H1 (cell line): ENCODE measurements around the gene OR51S1. TPM values are rescaled to one million over a fixed set of nuclear protein-coding genes. Genes with fewer than 3 reads are reported as not detected.

Experiments
- CTCF ChIA-PET: fragments of 300-600 bp; sonication (Branson Sonifier 250); formaldehyde crosslinking; loops from one replicate; lab custom pipeline; 2021; ENCODE audit not compliant: partially characterized antibody; lab: Charles Lee
- POLR2A ChIA-PET: fragments of 300-600 bp; sonication (Branson Sonifier 250); formaldehyde crosslinking; loops from one replicate; lab custom pipeline; 2021; ENCODE audit warnings: inconsistent platforms; ENCODE audit not compliant: partially characterized antibody; lab: Charles Lee
- DNase-seq, 2 experiments: peaks; one replicate each; pipeline versions ENCODE4 v3.0.0 to v3.0.0-alpha.2; 2010 to 2022; ENCODE audit warnings: low spot score in 2 of 2, low read depth in 1 of 2, mixed read lengths in 1 of 2
- FAIRE-seq: peaks from 2 replicates; lab custom pipeline; 2011; peaks lifted over from hg19 to GRCh38; lab: Jason Lieb, UNC
- H2AFZ ChIP-seq: 2 replicates; pipeline ENCODE4 v1.8.1; 2012; ENCODE audit warnings: low read length, inconsistent platforms
- H2AK5ac ChIP-seq: 2 replicates; pipeline ENCODE4 v1.6.1; 2013; ENCODE audit warnings: low read depth, low read length
- H2BK120ac ChIP-seq: replicated peaks from 2 replicates; pipeline ENCODE3; 2013; ENCODE audit warnings: low read depth, low read length, inconsistent platforms
- H2BK12ac ChIP-seq: 2 replicates; pipeline ENCODE4 v1.6.1; 2013; ENCODE audit warnings: low read depth, low read length
- H2BK15ac ChIP-seq: 2 replicates; pipeline ENCODE4 v1.6.1; 2013; ENCODE audit warnings: low read length
- H2BK20ac ChIP-seq: 2 replicates; pipeline ENCODE4 v1.6.1; 2013; ENCODE audit warnings: low read length
- H2BK5ac ChIP-seq: 2 replicates; pipeline ENCODE4 v1.6.1; 2013; ENCODE audit warnings: low read depth, low read length
- H3K14ac ChIP-seq: 2 replicates; pipeline ENCODE4 v1.6.1; 2013; ENCODE audit warnings: inconsistent platforms; ENCODE audit not compliant: insufficient read length
- H3K18ac ChIP-seq: 2 replicates; pipeline ENCODE4 v1.6.1; 2013; ENCODE audit warnings: low read length; ENCODE audit errors: extremely low read depth
- H3K23ac ChIP-seq: 2 replicates; pipeline ENCODE4 v1.6.1; 2013; ENCODE audit warnings: inconsistent platforms; ENCODE audit not compliant: insufficient read length
- H3K23me2 ChIP-seq: 2 replicates; pipeline ENCODE4 v1.6.1; 2013; ENCODE audit warnings: low read depth, low read length
- H3K27ac ChIP-seq: 2 replicates; pipeline ENCODE4 v1.6.1; 2011; ENCODE audit warnings: low read depth, low read length, inconsistent platforms
- H3K27me3 ChIP-seq, 4 experiments: replicated peaks in 1 of 4; 1 replicate in 1 of 4; 2 replicates in 3 of 4; pipeline versions ENCODE4 v1.6.1 to v1.8.1; 2011 to 2013; ENCODE audit warnings: low read length in 3 of 4, mild to moderate bottlenecking in 3 of 4, inconsistent platforms in 2 of 4, mixed read lengths in 2 of 4, moderate library complexity in 1 of 4; ENCODE audit not compliant: control insufficient read depth in 3 of 4, insufficient read depth in 3 of 4; ENCODE audit errors: extremely low read depth in 1 of 4
- H3K36me3 ChIP-seq, 4 experiments: 2 replicates each; pipeline versions ENCODE4 v1.6.1 to v1.8.1; 2011 to 2013; ENCODE audit warnings: mild to moderate bottlenecking in 4 of 4, low read length in 3 of 4, moderate library complexity in 2 of 4, control low read depth in 1 of 4, inconsistent platforms in 1 of 4; ENCODE audit not compliant: insufficient read depth in 4 of 4, control insufficient read depth in 2 of 4
- H3K4ac ChIP-seq: replicated peaks from 2 replicates; pipeline ENCODE3; 2013; ENCODE audit warnings: low read length, low read depth, mixed read lengths, inconsistent platforms; ENCODE audit not compliant: insufficient read length
- H3K4me1 ChIP-seq, 4 experiments: replicated peaks in 1 of 4; 1 replicate in 1 of 4; 2 replicates in 3 of 4; pipeline versions ENCODE4 v1.6.1 to v1.8.1; 2011 to 2013; ENCODE audit warnings: low read length in 3 of 4, inconsistent platforms in 2 of 4, mixed read lengths in 1 of 4; ENCODE audit not compliant: insufficient read depth in 4 of 4, control insufficient read depth in 3 of 4
- H3K4me2 ChIP-seq, 2 experiments: 2 replicates each; pipeline versions ENCODE4 v1.6.1 to v1.8.1; 2011 to 2013; ENCODE audit warnings: low read depth in 2 of 2, low read length in 2 of 2, control low read depth in 1 of 2, inconsistent platforms in 1 of 2, mild to moderate bottlenecking in 1 of 2; ENCODE audit not compliant: insufficient read depth in 1 of 2
- H3K4me3 ChIP-seq, 4 experiments: fragments of 200-600, 300-600 bp in 1 of 4; sonication (generic), shearing (Covaris generic), sonication (Bioruptor Twin) in 1 of 4; 2 replicates each; pipeline versions ENCODE4 v1.5.1 to v1.8.1; 2011 to 2016; ENCODE audit warnings: low read length in 4 of 4, low read depth in 3 of 4, control low read depth in 2 of 4, inconsistent platforms in 2 of 4, mild to moderate bottlenecking in 2 of 4, mixed read lengths in 1 of 4, moderate library complexity in 1 of 4; ENCODE audit not compliant: insufficient read depth in 2 of 4; ENCODE audit errors: extremely low read depth in 1 of 4
- H3K56ac ChIP-seq: replicated peaks from 2 replicates; pipeline ENCODE3; 2013; ENCODE audit warnings: low read depth, mild to moderate bottlenecking, mixed read lengths, low read length, inconsistent platforms; ENCODE audit not compliant: insufficient read length
- H3K79me1 ChIP-seq: 2 replicates; pipeline ENCODE4 v1.6.1; 2013; ENCODE audit warnings: low read depth, low read length, control low read depth
- H3K79me2 ChIP-seq, 2 experiments: 2 replicates each; pipeline versions ENCODE4 v1.6.1 to v1.8.1; 2012 to 2013; ENCODE audit warnings: low read length in 2 of 2, mild to moderate bottlenecking in 2 of 2, inconsistent platforms in 1 of 2; ENCODE audit not compliant: insufficient read depth in 2 of 2, control insufficient read depth in 1 of 2
- H3K9ac ChIP-seq, 4 experiments: replicated peaks in 1 of 4; 1 replicate in 1 of 4; 2 replicates in 3 of 4; pipeline versions ENCODE4 v1.6.1 to v1.8.1; 2011 to 2013; ENCODE audit warnings: low read depth in 3 of 4, low read length in 3 of 4, control low read depth in 2 of 4, mild to moderate bottlenecking in 2 of 4, moderate library complexity in 2 of 4, inconsistent platforms in 1 of 4; ENCODE audit errors: extremely low read depth in 1 of 4
- H3K9me3 ChIP-seq, 2 experiments: 2 replicates each; pipeline versions ENCODE4 v1.6.1 to v1.8.1; 2012 to 2013; ENCODE audit warnings: mild to moderate bottlenecking in 2 of 2, moderate library complexity in 2 of 2, control low read depth in 1 of 2, inconsistent platforms in 1 of 2, low read depth in 1 of 2, low read length in 1 of 2, mixed read lengths in 1 of 2; ENCODE audit not compliant: insufficient read depth in 2 of 2
- H4K20me1 ChIP-seq, 2 experiments: replicated peaks in 1 of 2; 2 replicates each; pipeline versions ENCODE3 to v1.8.1; 2011 to 2013; ENCODE audit warnings: inconsistent platforms in 2 of 2, low read length in 2 of 2, mild to moderate bottlenecking in 1 of 2; ENCODE audit not compliant: insufficient read depth in 2 of 2, control insufficient read depth in 1 of 2
- H4K5ac ChIP-seq: 2 replicates; pipeline ENCODE4 v1.6.1; 2013; ENCODE audit warnings: low read length, low read depth, mixed read lengths, inconsistent platforms; ENCODE audit not compliant: insufficient read length
- H4K8ac ChIP-seq: 2 replicates; pipeline ENCODE4 v1.8.0; 2013; ENCODE audit warnings: mild to moderate bottlenecking, moderate library complexity, low read length, inconsistent platforms; ENCODE audit not compliant: insufficient read depth; ENCODE audit errors: extremely low read depth
- H4K91ac ChIP-seq: replicated peaks from 2 replicates; pipeline ENCODE3; 2013; ENCODE audit warnings: low read length, mixed read lengths, inconsistent platforms; ENCODE audit not compliant: insufficient read length
- CBX5 ChIP-seq: fragments of 300-800, 300-1000 bp; sonication (generic); IDR thresholded peaks from 2 replicates; pipeline ENCODE4 v1.7.1; 2016; ENCODE audit warnings: antibody characterized with exemption, low read length, low read depth
- CEBPB ChIP-seq: IDR thresholded peaks from 2 replicates; pipeline ENCODE4 v1.6.1; 2012; ENCODE audit warnings: low read depth, low read length
- CTCF ChIP-seq, 3 experiments: IDR thresholded peaks; 1 replicate in 2 of 3; 2 replicates in 1 of 3; pipeline versions ENCODE4 v1.5.1 to v1.6.1; 2011; ENCODE audit warnings: low read length in 3 of 3, mild to moderate bottlenecking in 3 of 3, inconsistent platforms in 2 of 3, low read depth in 1 of 3, moderate library complexity in 1 of 3; ENCODE audit not compliant: insufficient read depth in 1 of 3; ENCODE audit errors: control extremely low read depth in 1 of 3
- MAFK ChIP-seq: IDR thresholded peaks from 2 replicates; pipeline ENCODE4 v1.6.1; 2012; ENCODE audit warnings: low read depth, mild to moderate bottlenecking, improper control_type of control experiment, low read length
- POLR2A ChIP-seq, 2 experiments: IDR thresholded peaks; 1 replicate in 1 of 2; 2 replicates in 1 of 2; pipeline ENCODE4 v1.6.1; 2011; ENCODE audit warnings: low read depth in 2 of 2, low read length in 2 of 2, mild to moderate bottlenecking in 2 of 2; ENCODE audit errors: control extremely low read depth in 1 of 2
- RAD21 ChIP-seq, 2 experiments: IDR thresholded peaks in 1 of 2; conservative IDR thresholded peaks in 1 of 2; 2 replicates each; pipeline ENCODE4 v1.6.1; 2011; ENCODE audit warnings: low read depth in 2 of 2, low read length in 2 of 2, improper control_type of control experiment in 1 of 2, inconsistent platforms in 1 of 2, mild to moderate bottlenecking in 1 of 2, moderate library complexity in 1 of 2
- SIRT6 ChIP-seq: IDR thresholded peaks from one replicate; pipeline ENCODE4 v1.7.1; 2012; ENCODE audit warnings: low read length, inconsistent platforms
- WGBS, 2 experiments: shearing (Covaris generic) in 1 of 2; methylation state at CpG; one replicate each; pipeline versions ENCODE4 v1.1.6 to v1.1.7; 2013 to 2015; ENCODE audit warnings: low lambda C conversion rate in 2 of 2, mixed read lengths in 2 of 2, inconsistent platforms in 1 of 2, low coverage in 1 of 2, missing lambda C conversion rate in 1 of 2; ENCODE audit not compliant: insufficient replicate concordance in 2 of 2, insufficient coverage in 1 of 2, insufficient read length in 1 of 2; ENCODE audit errors: extremely low coverage in 1 of 2, missing lambda C conversion rate in 1 of 2; 5-methylcytosine and 5-hydroxymethylcytosine counted together
- polyA plus RNA-seq, 7 experiments: library from polyadenylated mRNA; depleted of rRNA in 3 of 7; stranded (reverse) in 5 of 7; unstranded in 2 of 7; fragments of >200 nt in 5 of 7; fragments of 200-250 nt in 2 of 7; gene quantifications; 1 replicate in 5 of 7; 2 replicates in 1 of 7; 4 replicates in 1 of 7; pipeline versions ENCODE4 v1.2.1 to v1.2.3, GENCODE V29; 2011 to 2013; ENCODE audit warnings: missing spikeins in 2 of 7, mixed read lengths in 2 of 7
- total RNA-seq: library from RNA; stranded (reverse); fragmentation: NEBNext Ultra II Directional; extraction: Animal tissue kit (Norgen Biotek cat#: 25700); gene quantifications from 2 replicates; pipeline ENCODE4 v1.2.1, GENCODE V29; 2021
- TF ChIP-seq, protein P1 (sequence below): IDR thresholded peaks from 2 replicates; pipeline ENCODE4 v1.6.1; 2012; ENCODE audit warnings: low read length, inconsistent platforms

Gene OR51S1
- total and polyA plus RNA-seq, 2 of the 8 experiments (the other 6 are each of a cell fraction or from before 2014, with no cell fraction given) = not detected

GRCh38 chr11:4839851-4840549, 9.0 kb downstream of the OR51S1 start:
- no peaks in the 10 kb centered on the region for H3K27me3 ChIP-seq
- no peak overlapping the region for H4K5ac ChIP-seq
- no peaks in the 10 kb centered on the region for H3K36me3 ChIP-seq
- H3K79me2 ChIP-seq = no peaks in the 10 kb centered on the region
- no peak overlapping the region for H3K18ac ChIP-seq
- H3K23ac ChIP-seq = no peak overlapping the region
- H2BK120ac ChIP-seq = no peak overlapping the region
- peaks cover 0 to 6% of the 10 kb centered on the region in 2 experiments; a peak in 1 of 4 replicates for H3K9me3 ChIP-seq
- H2AFZ ChIP-seq = 0 out of 2 replicates have a peak overlapping the region, but pooled peaks have one; percentile 22
- no peak overlapping the region for H3K56ac ChIP-seq
- no peak overlapping the region for H4K91ac ChIP-seq
- no peak overlapping the region for H2BK15ac ChIP-seq
- H3K4me3 ChIP-seq = no peak overlapping the region
- H3K79me1 ChIP-seq = no peaks in the 10 kb centered on the region
- H2AK5ac ChIP-seq = no peak overlapping the region
- no peaks in the 10 kb centered on the region for H3K23me2 ChIP-seq
- CTCF ChIA-PET = interaction anchor here (1.0 to 1.8 kb wide), 3 partner anchors 10 to 204 kb away, joined by 4 to 5 read pairs (median 4); no protein-coding TSS in a partner anchor
- H3K27ac ChIP-seq = no peak overlapping the region
- no peak overlapping the region for H2BK12ac ChIP-seq
- H2BK20ac ChIP-seq = no peak overlapping the region
- H4K20me1 ChIP-seq = no peaks in the 10 kb centered on the region
- POLR2A ChIA-PET = no interaction called here
- peak in 2 of 3 experiments; percentile 6 to 33; a peak in 2 of 4 replicates for TF ChIP-seq CTCF (IDR thresholded peaks at IDR 0.05; ENCODE audit: control extremely low read depth in 1 of 3, insufficient read depth in 1 of 3, low read depth in 1 of 3, low read length in 3 of 3)
- TF ChIP-seq RAD21 (IDR thresholded peaks at IDR 0.05 in 1 of 2, conservative IDR thresholded peaks at IDR 0.05 in 1 of 2; ENCODE audit: low read depth in 2 of 2, low read length in 2 of 2) = peak in 1 of 2 experiments; percentile 27; a peak in 2 of 4 replicates
- TF ChIP-seq, protein P1, sequence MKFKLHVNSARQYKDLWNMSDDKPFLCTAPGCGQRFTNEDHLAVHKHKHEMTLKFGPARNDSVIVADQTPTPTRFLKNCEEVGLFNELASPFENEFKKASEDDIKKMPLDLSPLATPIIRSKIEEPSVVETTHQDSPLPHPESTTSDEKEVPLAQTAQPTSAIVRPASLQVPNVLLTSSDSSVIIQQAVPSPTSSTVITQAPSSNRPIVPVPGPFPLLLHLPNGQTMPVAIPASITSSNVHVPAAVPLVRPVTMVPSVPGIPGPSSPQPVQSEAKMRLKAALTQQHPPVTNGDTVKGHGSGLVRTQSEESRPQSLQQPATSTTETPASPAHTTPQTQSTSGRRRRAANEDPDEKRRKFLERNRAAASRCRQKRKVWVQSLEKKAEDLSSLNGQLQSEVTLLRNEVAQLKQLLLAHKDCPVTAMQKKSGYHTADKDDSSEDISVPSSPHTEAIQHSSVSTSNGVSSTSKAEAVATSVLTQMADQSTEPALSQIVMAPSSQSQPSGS = no peak
- no peak for TF ChIP-seq POLR2A (IDR thresholded peaks at IDR 0.05; ENCODE audit: control extremely low read depth in 1 of 2, low read depth in 2 of 2, low read length in 2 of 2)
- no peak for TF ChIP-seq MAFK
- TF ChIP-seq CBX5 = no peak
- TF ChIP-seq CEBPB = no peak
- no peak for TF ChIP-seq SIRT6
- H3K4ac ChIP-seq = no peak overlapping the region
- no peak for FAIRE-seq
- no peak overlapping the region for H3K14ac ChIP-seq
- no peaks in the 10 kb centered on the region for H3K4me1 ChIP-seq
- WGBS, 2 experiments = 77% methylated on average over 2 of the region's 2 CpGs; no CpG with 5 or more reads in 1 of the 2 experiments
- no peak overlapping the region for H3K9ac ChIP-seq
- no peak for DNase-seq
- H4K8ac ChIP-seq = no peak overlapping the region
- H3K4me2 ChIP-seq = no peak overlapping the region
- no peak overlapping the region for H2BK5ac ChIP-seq
